OCI-LY7 (cell line): Measurements from ENCODE around the gene RAD51B. TPM values are rescaled to one million over a fixed set of nuclear protein-coding genes. Genes with fewer than 3 reads are reported as not detected.
A peak's percentile ranks its signal among the peaks of the same experiment; 100 is the strongest.

ENCODE experiments used
- BruUV-seq: library from RNA; stranded (reverse); fragments of 400-500 nt; replicated peaks from 2 replicates; lab custom pipeline; 2021; lab: Mats Ljungman, UMichigan
- CTCF ChIA-PET: fragments of 300-600 bp; sonication (Branson Sonifier 250); formaldehyde crosslinking; loops from one replicate; lab custom pipeline; 2022; ENCODE audit warnings: antibody characterized with exemption; ENCODE audit not compliant: unreplicated experiment; lab: Charles Lee
- POLR2A ChIA-PET: fragments of 300-600 bp; sonication (Branson Sonifier 250); formaldehyde crosslinking; loops from one replicate; lab custom pipeline; 2022; ENCODE audit warnings: antibody characterized with exemption; lab: Charles Lee
- DNase-seq: peaks from one replicate; pipeline ENCODE4 v3.0.0-alpha.2; 2015; ENCODE audit warnings: low spot score
- H2AFZ ChIP-seq: fragments of 200-600 bp; sonication (generic), shearing (Covaris generic); 2 replicates; pipeline ENCODE4 v1.6.1; 2014; ENCODE audit warnings: mild to moderate bottlenecking, antibody characterized with exemption, low read length, moderate library complexity
- H3K27ac ChIP-seq: fragments of 200-600 bp; sonication (generic); 2 replicates; pipeline ENCODE4 v1.5.1; 2014; ENCODE audit warnings: mixed run types, low read depth, mild to moderate bottlenecking, moderate library complexity, low read length, inconsistent platforms; ENCODE audit not compliant: poor library complexity, severe bottlenecking
- H3K36me3 ChIP-seq: fragments of 200-600 bp; sonication (generic); 2 replicates; pipeline ENCODE4 v1.6.1; 2014; ENCODE audit warnings: mild to moderate bottlenecking, antibody characterized with exemption, low read length, moderate library complexity, mixed read lengths; ENCODE audit not compliant: insufficient read depth
- H3K4me1 ChIP-seq: fragments of 200-600 bp; sonication (generic); 2 replicates; pipeline ENCODE4 v1.5.1; 2014; ENCODE audit warnings: mild to moderate bottlenecking, low read length; ENCODE audit not compliant: insufficient read depth, poor library complexity, severe bottlenecking
- H3K4me2 ChIP-seq: fragments of 200-600 bp; sonication (generic); 2 replicates; pipeline ENCODE4 v1.6.1; 2014; ENCODE audit warnings: mild to moderate bottlenecking, low read length
- H3K4me3 ChIP-seq: fragments of 200-600 bp; sonication (generic); 2 replicates; pipeline ENCODE4 v1.5.1; 2014; ENCODE audit warnings: mild to moderate bottlenecking, low read depth, low read length; ENCODE audit not compliant: poor library complexity, severe bottlenecking
- H3K79me2 ChIP-seq: fragments of 200-600 bp; sonication (generic); 2 replicates; pipeline ENCODE4 v1.6.1; 2016; ENCODE audit warnings: low read depth, mild to moderate bottlenecking, low read length, moderate library complexity, mixed read lengths; ENCODE audit not compliant: insufficient read depth
- H3K9me2 ChIP-seq: fragments of 200-600 bp; sonication (generic); 2 replicates; pipeline ENCODE4 v1.6.1; 2016; ENCODE audit warnings: mild to moderate bottlenecking, low read length, mixed read lengths; ENCODE audit not compliant: insufficient read depth
- H3K9me3 ChIP-seq: fragments of 200-600 bp; sonication (generic); 2 replicates; pipeline ENCODE4 v1.6.1; 2014; ENCODE audit warnings: mild to moderate bottlenecking, mixed run types, low read length, mixed read lengths
- H4K20me1 ChIP-seq: fragments of 200-600 bp; sonication (generic); 2 replicates; pipeline ENCODE4 v1.6.1; 2014; ENCODE audit warnings: mild to moderate bottlenecking, antibody characterized with exemption, low read length, moderate library complexity, mixed read lengths; ENCODE audit not compliant: insufficient read depth
- EZH2phosphoT487 ChIP-seq: fragments of 200-600 bp; sonication (generic); IDR thresholded peaks from 2 replicates; pipeline ENCODE4 v1.6.1; 2018; ENCODE audit warnings: low read depth, borderline replicate concordance, mild to moderate bottlenecking, mixed run types, antibody characterized with exemption, low read length, moderate library complexity, mixed read lengths
- intact Hi-C: fragments of 100-400 bp; cut with micrococcal nuclease; formaldehyde crosslinking; loops from one replicate; pipeline ENCODE4 v1.10.0; 2022; ENCODE audit not compliant: unreplicated experiment
- total RNA-seq, 2 experiments: library from RNA; depleted of rRNA in 1 of 2; stranded (reverse); fragments of >200 nt in 1 of 2; shearing (Covaris generic) in 1 of 2; gene quantifications; 2 replicates each; pipeline ENCODE4 v1.2.3, GENCODE V29; 2014 to 2022
- TF ChIP-seq, protein P1 (sequence below): fragments of 200-600 bp; sonication (generic); conservative IDR thresholded peaks from 2 replicates; pipeline ENCODE4 v1.5.1; 2014; ENCODE audit warnings: mild to moderate bottlenecking, antibody characterized with exemption, low read length, moderate library complexity, mixed read lengths

The RAD51B gene
- total RNA-seq, 2 experiments from 2014 or later = 41.4 to 89.9 TPM

DNA sequence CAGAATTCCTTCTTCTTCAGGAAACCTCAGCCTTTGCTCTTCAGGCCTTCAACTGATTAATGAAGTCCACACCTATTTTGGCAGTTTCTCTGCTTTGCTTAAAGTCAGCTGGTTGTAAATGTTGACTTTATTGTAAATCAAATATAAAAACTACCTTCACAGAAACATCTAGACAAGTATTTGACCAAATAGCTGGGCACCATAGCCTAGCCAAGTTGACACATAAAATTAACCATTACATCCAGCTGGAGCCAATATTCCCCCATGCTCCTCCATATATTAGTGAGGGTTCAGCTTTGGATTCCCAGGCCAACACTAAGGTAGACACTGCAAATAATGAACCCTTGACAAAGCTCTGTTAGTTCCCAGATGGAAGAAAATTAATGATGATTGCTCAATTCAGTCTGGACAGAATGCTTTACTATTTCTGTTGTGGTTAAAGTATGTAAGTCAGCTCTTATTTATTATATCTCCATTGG lies 847.8 kb downstream of the RAD51B start:
- Histone ChIP-seq H4K20me1 (no peaks in the 10 kb centered on the region), H3K9me2 (no peaks in the 10 kb centered on the region), H3K9me3 (no peaks in the 10 kb centered on the region), H3K27ac (no peak overlapping the region), H3K4me2 (no peak overlapping the region), H3K79me2 (no peaks in the 10 kb centered on the region), H3K4me3 (no peak overlapping the region), H3K36me3 (no peaks in the 10 kb centered on the region), H3K4me1 (peaks cover 35% of the 10 kb centered on the region), H2AFZ (no peak overlapping the region)
- POLR2A ChIA-PET = interaction anchor here (0.6 to 1.1 kb wide), 6 partner anchors 13 to 161 kb away, joined by 3 to 5 read pairs (median 4); no protein-coding TSS in a partner anchor
- no peak for DNase-seq
- no TSS peak for BruUV-seq
- CTCF ChIA-PET = no interaction called here
- TF ChIP-seq, protein P1, sequence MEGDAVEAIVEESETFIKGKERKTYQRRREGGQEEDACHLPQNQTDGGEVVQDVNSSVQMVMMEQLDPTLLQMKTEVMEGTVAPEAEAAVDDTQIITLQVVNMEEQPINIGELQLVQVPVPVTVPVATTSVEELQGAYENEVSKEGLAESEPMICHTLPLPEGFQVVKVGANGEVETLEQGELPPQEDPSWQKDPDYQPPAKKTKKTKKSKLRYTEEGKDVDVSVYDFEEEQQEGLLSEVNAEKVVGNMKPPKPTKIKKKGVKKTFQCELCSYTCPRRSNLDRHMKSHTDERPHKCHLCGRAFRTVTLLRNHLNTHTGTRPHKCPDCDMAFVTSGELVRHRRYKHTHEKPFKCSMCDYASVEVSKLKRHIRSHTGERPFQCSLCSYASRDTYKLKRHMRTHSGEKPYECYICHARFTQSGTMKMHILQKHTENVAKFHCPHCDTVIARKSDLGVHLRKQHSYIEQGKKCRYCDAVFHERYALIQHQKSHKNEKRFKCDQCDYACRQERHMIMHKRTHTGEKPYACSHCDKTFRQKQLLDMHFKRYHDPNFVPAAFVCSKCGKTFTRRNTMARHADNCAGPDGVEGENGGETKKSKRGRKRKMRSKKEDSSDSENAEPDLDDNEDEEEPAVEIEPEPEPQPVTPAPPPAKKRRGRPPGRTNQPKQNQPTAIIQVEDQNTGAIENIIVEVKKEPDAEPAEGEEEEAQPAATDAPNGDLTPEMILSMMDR = no peak
- TF ChIP-seq EZH2phosphoT487 = no peak
- intact Hi-C loops = no loop called here

DNA sequence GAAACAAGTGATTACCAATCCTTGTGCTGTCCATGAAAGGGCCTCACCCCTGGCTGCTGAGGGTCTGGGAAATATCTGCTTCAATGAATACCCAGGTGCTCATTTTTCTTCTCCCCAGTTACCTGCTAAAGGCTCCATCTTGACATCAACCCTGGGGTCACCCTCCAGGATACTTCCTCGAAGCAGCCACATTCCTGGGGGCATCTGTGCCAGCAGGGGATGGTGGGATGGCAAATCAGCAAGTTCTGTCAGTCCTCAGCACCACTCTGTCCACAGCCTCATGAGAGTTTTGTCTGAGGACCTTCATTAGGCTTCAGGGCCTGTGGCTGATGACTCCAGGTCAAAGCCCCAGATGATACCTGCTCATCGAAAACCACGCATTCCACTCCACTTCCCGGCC lies 848.4 kb downstream of the RAD51B start:
- intact Hi-C loops = no loop called here
- H3K4me3 ChIP-seq = no peak overlapping the region
- no peak for TF ChIP-seq EZH2phosphoT487
- TF ChIP-seq, protein P1 = no peak
- no peak overlapping the region for H2AFZ ChIP-seq
- H3K9me3 ChIP-seq = no peaks in the 10 kb centered on the region
- no peak overlapping the region for H3K4me2 ChIP-seq
- BruUV-seq = no TSS peak
- ChIA-PET CTCF (no interaction called here), POLR2A (no interaction called here)
- DNase-seq = no peak
- H3K79me2 ChIP-seq = no peaks in the 10 kb centered on the region
- no peak overlapping the region for H3K27ac ChIP-seq
- H4K20me1 ChIP-seq = no peaks in the 10 kb centered on the region
- H3K4me1 ChIP-seq = peaks cover 42% of the 10 kb centered on the region
- H3K9me2 ChIP-seq = no peaks in the 10 kb centered on the region
- no peaks in the 10 kb centered on the region for H3K36me3 ChIP-seq

DNA sequence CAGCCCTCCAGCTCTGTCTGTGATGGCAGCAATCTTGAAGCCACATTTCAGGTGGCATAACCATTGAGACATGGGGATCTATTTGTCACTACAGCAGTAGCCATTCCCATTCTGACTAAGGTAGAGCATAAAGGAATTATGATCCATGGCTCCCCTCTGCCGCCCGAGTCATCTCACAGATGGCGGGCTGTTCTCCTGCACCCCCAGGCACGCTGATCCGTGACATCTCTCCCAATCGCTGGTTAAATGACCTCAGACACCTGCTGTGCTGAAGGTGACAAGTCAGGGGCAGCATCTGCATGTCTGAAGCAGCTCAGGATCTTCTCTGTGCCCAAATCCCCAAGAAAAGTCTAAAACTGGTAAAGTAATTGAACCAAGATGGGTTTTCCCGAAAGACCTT lies 849.0 kb downstream of the RAD51B start:
- Histone ChIP-seq H4K20me1 (no peaks in the 10 kb centered on the region), H3K4me1 (peaks cover 45% of the 10 kb centered on the region), H3K4me3 (no peak overlapping the region), H3K9me2 (no peaks in the 10 kb centered on the region), H3K36me3 (no peaks in the 10 kb centered on the region), H3K79me2 (no peaks in the 10 kb centered on the region), H3K4me2 (peak overlapping the region; percentile 61), H3K9me3 (no peaks in the 10 kb centered on the region), H3K27ac (no peak overlapping the region), H2AFZ (no peak overlapping the region)
- ChIA-PET POLR2A (no interaction called here), CTCF (no interaction called here)
- BruUV-seq = no TSS peak
- no peak for DNase-seq
- TF ChIP-seq EZH2phosphoT487 = no peak
- TF ChIP-seq, protein P1 = no peak
- intact Hi-C loops = no loop called here
